Liver (tissue), 9 donors: ENCODE data around the gene SIX3. TPM values are rescaled to one million over a fixed set of nuclear protein-coding genes. Genes with fewer than 3 reads are reported as not detected.

ENCODE experiments used
- DNase-seq: peaks from one replicate; pipeline ENCODE4 v3.0.0-alpha.2; 2017; ENCODE audit warnings: low spot score
- H3K27ac ChIP-seq, 2 donors: one replicate each; pipeline ENCODE4 v1.7.0; 2013; ENCODE audit warnings: inconsistent platforms in 2 of 2, low read length in 2 of 2, control low read depth in 1 of 2, low read depth in 1 of 2, mild to moderate bottlenecking in 1 of 2
- H3K27me3 ChIP-seq, 4 donors: one replicate each; pipeline versions ENCODE4 v1.6.1 to v1.7.0; 2013; ENCODE audit warnings: low read length in 3 of 4, inconsistent platforms in 1 of 4, mild to moderate bottlenecking in 1 of 4, moderate library complexity in 1 of 4; ENCODE audit not compliant: control insufficient read depth in 4 of 4, insufficient read depth in 4 of 4
- H3K36me3 ChIP-seq, 4 donors: one replicate each; pipeline versions ENCODE4 v1.6.1 to v1.7.0; 2013; ENCODE audit warnings: low read length in 3 of 4, mild to moderate bottlenecking in 3 of 4, low read depth in 1 of 4, moderate library complexity in 1 of 4; ENCODE audit not compliant: control insufficient read depth in 4 of 4, insufficient read depth in 3 of 4
- H3K4me1 ChIP-seq, 4 donors: one replicate each; pipeline versions ENCODE4 v1.6.1 to v1.7.0; 2013; ENCODE audit warnings: low read length in 3 of 4, mild to moderate bottlenecking in 3 of 4, moderate library complexity in 1 of 4; ENCODE audit not compliant: control insufficient read depth in 4 of 4, insufficient read depth in 4 of 4
- H3K4me3 ChIP-seq, 3 donors: one replicate each; pipeline versions ENCODE4 v1.6.1 to v1.7.0; 2013; ENCODE audit warnings: low read length in 3 of 3, control low read depth in 1 of 3, low read depth in 1 of 3, mild to moderate bottlenecking in 1 of 3
- H3K9ac ChIP-seq, 2 donors: one replicate each; pipeline ENCODE4 v1.7.0; 2013; ENCODE audit warnings: low read length in 2 of 2, mild to moderate bottlenecking in 2 of 2, moderate library complexity in 2 of 2, control low read depth in 1 of 2, low read depth in 1 of 2
- H3K9me3 ChIP-seq, 4 donors: one replicate each; pipeline versions ENCODE4 v1.6.1 to v1.7.0; 2013; ENCODE audit warnings: low read length in 3 of 4; ENCODE audit not compliant: control insufficient read depth in 4 of 4
- ATF3 ChIP-seq: IDR thresholded peaks from 2 replicates; pipeline ENCODE4 v1.6.1; 2016; ENCODE audit warnings: antibody characterized with exemption
- CTCF ChIP-seq: fragments of 150-350 bp; IDR thresholded peaks from 2 replicates; pipeline ENCODE4 v1.5.1; 2017; ENCODE audit warnings: improper control_type of control experiment, low read depth, low read length; ENCODE audit not compliant: missing input control
- EGR1 ChIP-seq, 2 donors: IDR thresholded peaks; 2 replicates each; pipeline ENCODE4 v1.6.1; 2016 to 2018; ENCODE audit warnings: antibody characterized with exemption in 2 of 2, low read depth in 2 of 2
- FOXA1 ChIP-seq: IDR thresholded peaks from 2 replicates; pipeline ENCODE4 v1.6.1; 2016; ENCODE audit warnings: antibody characterized with exemption
- FOXA2 ChIP-seq: IDR thresholded peaks from 2 replicates; pipeline ENCODE4 v1.6.1; 2016; ENCODE audit warnings: antibody characterized with exemption
- GABPA ChIP-seq, 2 donors: IDR thresholded peaks in 1 of 2; conservative IDR thresholded peaks in 1 of 2; 2 replicates each; pipeline ENCODE4 v1.6.1; 2016; ENCODE audit warnings: antibody characterized with exemption in 2 of 2, mild to moderate bottlenecking in 1 of 2, moderate library complexity in 1 of 2
- HNF4A ChIP-seq, 2 donors: conservative IDR thresholded peaks; 2 replicates each; pipeline ENCODE4 v1.6.1; 2016; ENCODE audit warnings: antibody characterized with exemption in 2 of 2, mild to moderate bottlenecking in 2 of 2
- HNF4G ChIP-seq: IDR thresholded peaks from 2 replicates; pipeline ENCODE4 v1.6.1; 2016; ENCODE audit warnings: antibody characterized with exemption
- MAX ChIP-seq: IDR thresholded peaks from 2 replicates; pipeline ENCODE4 v1.6.1; 2016; ENCODE audit warnings: antibody characterized with exemption
- NR2F2 ChIP-seq: IDR thresholded peaks from 2 replicates; pipeline ENCODE4 v1.6.1; 2016; ENCODE audit warnings: antibody characterized with exemption
- RAD21 ChIP-seq, 2 donors: IDR thresholded peaks; 2 replicates each; pipeline ENCODE4 v1.6.1; 2016; ENCODE audit warnings: antibody characterized with exemption in 2 of 2, mild to moderate bottlenecking in 2 of 2
- REST ChIP-seq: IDR thresholded peaks from 2 replicates; pipeline ENCODE4 v1.6.1; 2016; ENCODE audit warnings: antibody characterized with exemption, mild to moderate bottlenecking
- RXRA ChIP-seq, 2 donors: IDR thresholded peaks; 2 replicates each; pipeline ENCODE4 v1.6.1; 2017 to 2018; ENCODE audit warnings: antibody characterized with exemption in 2 of 2, mild to moderate bottlenecking in 1 of 2
- TAF1 ChIP-seq: conservative IDR thresholded peaks from 2 replicates; pipeline ENCODE4 v1.6.1; 2016; ENCODE audit warnings: antibody characterized with exemption, mild to moderate bottlenecking
- YY1 ChIP-seq: IDR thresholded peaks from 2 replicates; pipeline ENCODE4 v1.6.1; 2016; ENCODE audit warnings: antibody characterized with exemption, mild to moderate bottlenecking
- ZBTB33 ChIP-seq: IDR thresholded peaks from 2 replicates; pipeline ENCODE4 v1.6.1; 2016; ENCODE audit warnings: antibody characterized with exemption
- WGBS: extraction: QIAGEN DNeasy Blood & Tissue Kit; methylation state at CpG from one replicate; pipeline ENCODE4 v1.1.7; 2013; 5-methylcytosine and 5-hydroxymethylcytosine counted together
- polyA plus RNA-seq, 2 donors: library from polyadenylated mRNA; stranded (reverse) in 1 of 2; unstranded in 1 of 2; fragments of 200-250 nt in 1 of 2; fragments of >200 nt in 1 of 2; fragmentation: Nextera tagmentation in 1 of 2; extraction: Ambion mirVana in 1 of 2; gene quantifications; one replicate each; pipeline versions ENCODE4 v1.2.1 to v1.2.3, GENCODE V29; 2013 to 2015
- total RNA-seq, 2 donors: library from RNA; depleted of rRNA; stranded (reverse); fragments of >200 nt; gene quantifications; one replicate each; pipeline ENCODE4 v1.2.3, GENCODE V29; 2014
- donor health status: healthy.
- donor health status: healthy.
- donor health status: healthy.
- donor health status: healthy.
- donor health status: healthy.

The SIX3 gene
- total and polyA plus RNA-seq, 4 donors = not detected

GRCh38 chr2:44894058-44894457, 47.4 kb upstream of the SIX3 start:
- Histone ChIP-seq H3K27me3 (no peaks in the 10 kb centered on the region), H3K4me3 (no peak overlapping the region), H3K27ac (no peak overlapping the region), H3K9ac (no peak overlapping the region), H3K4me1 (no peaks in the 10 kb centered on the region), H3K36me3 (no peaks in the 10 kb centered on the region), H3K9me3 (peaks cover 0 to 5% (median 3%) of the 10 kb centered on the region in 4 donors)
- DNase-seq = no peak
- 46% methylated on average over 8 of the region's 8 CpGs for WGBS
- no peak for TF ChIP-seq REST

GRCh38 chr2:44895061-44895460, 46.4 kb upstream of the SIX3 start:
- no peaks in the 10 kb centered on the region for H3K27me3 ChIP-seq
- no peak for DNase-seq

More at GRCh38 chr2:44895061-44895460, 46.4 kb upstream of the SIX3 start:
- Histone ChIP-seq H3K9ac (no peak overlapping the region), H3K36me3 (no peaks in the 10 kb centered on the region), H3K9me3 (peaks cover 0 to 5% (median 3%) of the 10 kb centered on the region in 4 donors), H3K27ac (no peak overlapping the region), H3K4me3 (no peak overlapping the region), H3K4me1 (no peaks in the 10 kb centered on the region)
- TF ChIP-seq MAX (no peak), YY1 (no peak), ZBTB33 (no peak), HNF4G (no peak), FOXA1 (no peak), GABPA (IDR thresholded peaks at IDR 0.05 in 1 of 2, conservative IDR thresholded peaks at IDR 0.05 in 1 of 2) (no peak), EGR1 (IDR thresholded peaks at IDR 0.05; ENCODE audit: low read depth in 2 of 2) (no peak), TAF1 (no peak), ATF3 (no peak), REST (no peak), HNF4A (conservative IDR thresholded peaks at IDR 0.05) (no peak), FOXA2 (no peak), CTCF (no peak), RAD21 (IDR thresholded peaks at IDR 0.05) (no peak), RXRA (IDR thresholded peaks at IDR 0.05) (no peak), NR2F2 (no peak)
- 67% methylated on average over 2 of the region's 2 CpGs for WGBS
